ENCODE results near the gene TSPAN16.
A peak's percentile ranks its signal among the peaks of the same experiment; 100 is the strongest.

TSPAN16 gene

DNA sequence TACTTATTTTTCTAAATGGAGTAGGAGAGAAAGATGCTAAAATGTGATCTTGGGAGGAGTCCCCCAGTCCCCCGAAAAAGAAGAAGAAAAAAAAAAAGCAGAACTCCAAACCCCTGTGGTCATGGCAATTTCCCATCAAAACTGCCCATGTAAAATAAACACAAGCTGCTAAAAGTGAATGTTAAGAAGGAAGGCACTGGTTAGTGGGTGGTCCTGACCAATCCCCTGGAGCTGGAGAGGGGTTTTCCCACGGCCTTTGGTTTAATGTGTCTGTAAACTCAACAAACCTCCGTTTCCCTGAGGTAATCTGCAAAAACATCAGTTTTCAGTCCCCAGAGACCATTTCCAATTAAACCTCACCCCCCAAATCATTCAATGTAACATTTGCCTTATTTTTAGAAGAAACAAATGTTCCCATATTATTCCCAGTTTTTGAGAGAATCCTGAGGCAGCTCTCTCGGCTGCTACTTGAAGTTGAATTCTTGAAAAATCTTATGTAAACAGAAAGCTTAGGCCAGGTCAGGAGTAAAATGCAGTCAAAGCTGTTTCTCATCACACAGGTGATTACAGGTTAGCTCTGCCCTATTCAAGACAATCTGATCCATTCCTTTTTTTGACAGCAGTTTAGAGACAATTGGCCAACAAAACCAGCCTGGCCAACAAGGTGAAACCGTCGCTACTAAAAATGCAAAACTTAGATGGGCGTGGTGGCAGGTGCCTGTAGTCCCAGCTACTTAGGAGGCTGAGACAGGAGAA, 26.5 kb downstream of the TSPAN16 start:
- TF ChIP-seq, protein P1, sequence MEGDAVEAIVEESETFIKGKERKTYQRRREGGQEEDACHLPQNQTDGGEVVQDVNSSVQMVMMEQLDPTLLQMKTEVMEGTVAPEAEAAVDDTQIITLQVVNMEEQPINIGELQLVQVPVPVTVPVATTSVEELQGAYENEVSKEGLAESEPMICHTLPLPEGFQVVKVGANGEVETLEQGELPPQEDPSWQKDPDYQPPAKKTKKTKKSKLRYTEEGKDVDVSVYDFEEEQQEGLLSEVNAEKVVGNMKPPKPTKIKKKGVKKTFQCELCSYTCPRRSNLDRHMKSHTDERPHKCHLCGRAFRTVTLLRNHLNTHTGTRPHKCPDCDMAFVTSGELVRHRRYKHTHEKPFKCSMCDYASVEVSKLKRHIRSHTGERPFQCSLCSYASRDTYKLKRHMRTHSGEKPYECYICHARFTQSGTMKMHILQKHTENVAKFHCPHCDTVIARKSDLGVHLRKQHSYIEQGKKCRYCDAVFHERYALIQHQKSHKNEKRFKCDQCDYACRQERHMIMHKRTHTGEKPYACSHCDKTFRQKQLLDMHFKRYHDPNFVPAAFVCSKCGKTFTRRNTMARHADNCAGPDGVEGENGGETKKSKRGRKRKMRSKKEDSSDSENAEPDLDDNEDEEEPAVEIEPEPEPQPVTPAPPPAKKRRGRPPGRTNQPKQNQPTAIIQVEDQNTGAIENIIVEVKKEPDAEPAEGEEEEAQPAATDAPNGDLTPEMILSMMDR (IDR thresholded peaks at IDR 0.05; ENCODE audit: extremely low read depth, missing control alignments): no peak
- DNase-seq (ENCODE audit: low spot score): no peak

- no peak for DNase-seq (ENCODE audit: low spot score)
- TF ChIP-seq, protein P1 (IDR thresholded peaks at IDR 0.05; ENCODE audit: extremely low read depth, missing control alignments): no peak
Observed at GRCh38 chr19:11323601-11324078, 27.7 kb downstream of the TSPAN16 start.

GRCh38 chr19:11324079-11324661, 28.2 kb downstream of the TSPAN16 start:
- TF ChIP-seq, protein P1 (IDR thresholded peaks at IDR 0.05; ENCODE audit: extremely low read depth, missing control alignments): no peak
- peak; percentile 71 for DNase-seq (ENCODE audit: low spot score)

- TF ChIP-seq, protein P1 (IDR thresholded peaks at IDR 0.05; ENCODE audit: extremely low read depth, missing control alignments): no peak
- no peak for DNase-seq (ENCODE audit: low spot score)
Observed at GRCh38 chr19:11324748-11325389, 28.9 kb downstream of the TSPAN16 start.

GRCh38 chr19:11325544-11325943, 29.6 kb downstream of the TSPAN16 start:
- no peak for DNase-seq (ENCODE audit: low spot score)

DNA sequence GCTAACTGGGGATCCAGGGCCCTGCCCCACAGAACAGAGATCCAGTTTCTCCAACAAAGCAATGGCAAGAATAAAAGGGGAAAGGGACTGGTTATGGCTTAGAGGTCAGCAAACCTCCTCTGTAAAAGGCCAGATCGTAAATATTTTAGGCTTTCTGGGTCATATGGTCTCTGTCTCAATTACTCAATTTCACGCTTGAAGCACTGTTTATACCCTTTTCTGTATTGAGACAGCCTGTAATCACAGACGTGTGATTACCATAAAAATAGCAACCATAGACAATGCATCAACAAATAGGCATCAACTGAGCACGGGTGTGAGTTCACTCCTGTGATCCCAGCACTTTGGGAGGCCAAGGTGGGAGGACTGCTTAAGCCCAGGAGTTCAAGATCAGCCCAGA, 34.2 kb downstream of the TSPAN16 start:
- DNase-seq (ENCODE audit: low spot score): no peak
- TF ChIP-seq, protein P1 (IDR thresholded peaks at IDR 0.05; ENCODE audit: extremely low read depth, missing control alignments): no peak

More at GRCh38 chr19:11325544-11325943, 29.6 kb downstream of the TSPAN16 start:
- TF ChIP-seq, protein P1 (IDR thresholded peaks at IDR 0.05; ENCODE audit: extremely low read depth, missing control alignments): no peak

- TF ChIP-seq, protein P1 (IDR thresholded peaks at IDR 0.05; ENCODE audit: extremely low read depth, missing control alignments): no peak
- no peak for DNase-seq (ENCODE audit: low spot score)
Observed at GRCh38 chr19:11331502-11331901, 35.5 kb downstream of the TSPAN16 start.

Data from GM20000 (cell line).